ENCODE results near the gene RAB8A. TPM values are rescaled to one million over a fixed set of nuclear protein-coding genes. Genes with fewer than 3 reads are reported as not detected.

RAB8A gene
- total and polyA plus RNA-seq, 2 experiments from 2014 or later = 53.1 to 59.5 TPM

DNA sequence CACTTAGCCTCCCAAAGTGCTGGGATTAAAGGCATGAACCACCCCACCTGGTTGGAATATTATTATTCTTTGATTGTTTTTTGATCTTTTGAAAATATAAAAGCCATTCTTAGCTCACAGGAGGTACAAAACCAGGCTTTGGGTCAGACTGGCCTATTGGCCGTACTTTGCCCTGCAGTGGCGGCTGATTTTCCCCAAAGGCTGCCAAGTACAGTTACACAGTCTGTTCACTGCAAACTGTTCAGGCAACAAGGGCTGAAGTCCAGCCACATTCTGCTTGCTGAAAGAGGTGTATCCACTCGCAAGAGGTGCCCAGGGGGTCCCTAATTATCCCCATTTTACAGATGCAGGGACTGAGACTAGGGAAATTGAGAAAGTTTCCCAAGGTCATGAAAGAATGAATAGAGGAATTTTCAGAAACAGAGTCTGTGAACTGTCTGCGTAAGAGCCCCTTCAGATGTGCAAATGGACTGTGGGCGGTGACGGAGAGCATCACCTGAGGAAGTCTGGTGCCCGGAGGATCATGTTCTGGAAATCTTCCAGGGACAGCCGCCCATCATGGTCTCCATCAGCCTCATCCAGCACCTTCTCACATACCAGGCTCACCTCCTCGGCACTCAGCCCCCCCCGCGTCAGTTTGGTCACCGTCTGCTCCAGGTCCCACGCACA is 52.7 kb downstream of the RAB8A start:
- TF ChIP-seq CREB1 (CRISPR knock-in tag; IDR thresholded peaks at IDR 0.05; ENCODE audit: low read depth) (no peak), STAT1 (IDR thresholded peaks at IDR 0.05; ENCODE audit: unreplicated experiment) (no peak), JUNB (IDR thresholded peaks at IDR 0.05; ENCODE audit: unreplicated experiment) (no peak), NANOG (IDR thresholded peaks at IDR 0.05; ENCODE audit: borderline replicate concordance) (no peak), EZH2 (IDR thresholded peaks at IDR 0.05; ENCODE audit: low read depth, unreplicated experiment) (no peak), ETS1 (IDR thresholded peaks at IDR 0.05) (no peak), POLR2AphosphoS5 (IDR thresholded peaks at IDR 0.05; ENCODE audit: low read depth) (no peak), ZNF114 (CRISPR knock-in tag; IDR thresholded peaks at IDR 0.05) (no peak), EZH2phosphoT487 (IDR thresholded peaks at IDR 0.05; ENCODE audit: unreplicated experiment) (no peak), ZNF331 (CRISPR knock-in tag; IDR thresholded peaks at IDR 0.05; ENCODE audit: low read depth) (no peak)
- TF ChIP-seq, protein P1, sequence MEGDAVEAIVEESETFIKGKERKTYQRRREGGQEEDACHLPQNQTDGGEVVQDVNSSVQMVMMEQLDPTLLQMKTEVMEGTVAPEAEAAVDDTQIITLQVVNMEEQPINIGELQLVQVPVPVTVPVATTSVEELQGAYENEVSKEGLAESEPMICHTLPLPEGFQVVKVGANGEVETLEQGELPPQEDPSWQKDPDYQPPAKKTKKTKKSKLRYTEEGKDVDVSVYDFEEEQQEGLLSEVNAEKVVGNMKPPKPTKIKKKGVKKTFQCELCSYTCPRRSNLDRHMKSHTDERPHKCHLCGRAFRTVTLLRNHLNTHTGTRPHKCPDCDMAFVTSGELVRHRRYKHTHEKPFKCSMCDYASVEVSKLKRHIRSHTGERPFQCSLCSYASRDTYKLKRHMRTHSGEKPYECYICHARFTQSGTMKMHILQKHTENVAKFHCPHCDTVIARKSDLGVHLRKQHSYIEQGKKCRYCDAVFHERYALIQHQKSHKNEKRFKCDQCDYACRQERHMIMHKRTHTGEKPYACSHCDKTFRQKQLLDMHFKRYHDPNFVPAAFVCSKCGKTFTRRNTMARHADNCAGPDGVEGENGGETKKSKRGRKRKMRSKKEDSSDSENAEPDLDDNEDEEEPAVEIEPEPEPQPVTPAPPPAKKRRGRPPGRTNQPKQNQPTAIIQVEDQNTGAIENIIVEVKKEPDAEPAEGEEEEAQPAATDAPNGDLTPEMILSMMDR (conservative IDR thresholded peaks at IDR 0.05; ENCODE audit: low read depth in 2 of 2) = no peak
- TF ChIP-seq, protein P2, sequence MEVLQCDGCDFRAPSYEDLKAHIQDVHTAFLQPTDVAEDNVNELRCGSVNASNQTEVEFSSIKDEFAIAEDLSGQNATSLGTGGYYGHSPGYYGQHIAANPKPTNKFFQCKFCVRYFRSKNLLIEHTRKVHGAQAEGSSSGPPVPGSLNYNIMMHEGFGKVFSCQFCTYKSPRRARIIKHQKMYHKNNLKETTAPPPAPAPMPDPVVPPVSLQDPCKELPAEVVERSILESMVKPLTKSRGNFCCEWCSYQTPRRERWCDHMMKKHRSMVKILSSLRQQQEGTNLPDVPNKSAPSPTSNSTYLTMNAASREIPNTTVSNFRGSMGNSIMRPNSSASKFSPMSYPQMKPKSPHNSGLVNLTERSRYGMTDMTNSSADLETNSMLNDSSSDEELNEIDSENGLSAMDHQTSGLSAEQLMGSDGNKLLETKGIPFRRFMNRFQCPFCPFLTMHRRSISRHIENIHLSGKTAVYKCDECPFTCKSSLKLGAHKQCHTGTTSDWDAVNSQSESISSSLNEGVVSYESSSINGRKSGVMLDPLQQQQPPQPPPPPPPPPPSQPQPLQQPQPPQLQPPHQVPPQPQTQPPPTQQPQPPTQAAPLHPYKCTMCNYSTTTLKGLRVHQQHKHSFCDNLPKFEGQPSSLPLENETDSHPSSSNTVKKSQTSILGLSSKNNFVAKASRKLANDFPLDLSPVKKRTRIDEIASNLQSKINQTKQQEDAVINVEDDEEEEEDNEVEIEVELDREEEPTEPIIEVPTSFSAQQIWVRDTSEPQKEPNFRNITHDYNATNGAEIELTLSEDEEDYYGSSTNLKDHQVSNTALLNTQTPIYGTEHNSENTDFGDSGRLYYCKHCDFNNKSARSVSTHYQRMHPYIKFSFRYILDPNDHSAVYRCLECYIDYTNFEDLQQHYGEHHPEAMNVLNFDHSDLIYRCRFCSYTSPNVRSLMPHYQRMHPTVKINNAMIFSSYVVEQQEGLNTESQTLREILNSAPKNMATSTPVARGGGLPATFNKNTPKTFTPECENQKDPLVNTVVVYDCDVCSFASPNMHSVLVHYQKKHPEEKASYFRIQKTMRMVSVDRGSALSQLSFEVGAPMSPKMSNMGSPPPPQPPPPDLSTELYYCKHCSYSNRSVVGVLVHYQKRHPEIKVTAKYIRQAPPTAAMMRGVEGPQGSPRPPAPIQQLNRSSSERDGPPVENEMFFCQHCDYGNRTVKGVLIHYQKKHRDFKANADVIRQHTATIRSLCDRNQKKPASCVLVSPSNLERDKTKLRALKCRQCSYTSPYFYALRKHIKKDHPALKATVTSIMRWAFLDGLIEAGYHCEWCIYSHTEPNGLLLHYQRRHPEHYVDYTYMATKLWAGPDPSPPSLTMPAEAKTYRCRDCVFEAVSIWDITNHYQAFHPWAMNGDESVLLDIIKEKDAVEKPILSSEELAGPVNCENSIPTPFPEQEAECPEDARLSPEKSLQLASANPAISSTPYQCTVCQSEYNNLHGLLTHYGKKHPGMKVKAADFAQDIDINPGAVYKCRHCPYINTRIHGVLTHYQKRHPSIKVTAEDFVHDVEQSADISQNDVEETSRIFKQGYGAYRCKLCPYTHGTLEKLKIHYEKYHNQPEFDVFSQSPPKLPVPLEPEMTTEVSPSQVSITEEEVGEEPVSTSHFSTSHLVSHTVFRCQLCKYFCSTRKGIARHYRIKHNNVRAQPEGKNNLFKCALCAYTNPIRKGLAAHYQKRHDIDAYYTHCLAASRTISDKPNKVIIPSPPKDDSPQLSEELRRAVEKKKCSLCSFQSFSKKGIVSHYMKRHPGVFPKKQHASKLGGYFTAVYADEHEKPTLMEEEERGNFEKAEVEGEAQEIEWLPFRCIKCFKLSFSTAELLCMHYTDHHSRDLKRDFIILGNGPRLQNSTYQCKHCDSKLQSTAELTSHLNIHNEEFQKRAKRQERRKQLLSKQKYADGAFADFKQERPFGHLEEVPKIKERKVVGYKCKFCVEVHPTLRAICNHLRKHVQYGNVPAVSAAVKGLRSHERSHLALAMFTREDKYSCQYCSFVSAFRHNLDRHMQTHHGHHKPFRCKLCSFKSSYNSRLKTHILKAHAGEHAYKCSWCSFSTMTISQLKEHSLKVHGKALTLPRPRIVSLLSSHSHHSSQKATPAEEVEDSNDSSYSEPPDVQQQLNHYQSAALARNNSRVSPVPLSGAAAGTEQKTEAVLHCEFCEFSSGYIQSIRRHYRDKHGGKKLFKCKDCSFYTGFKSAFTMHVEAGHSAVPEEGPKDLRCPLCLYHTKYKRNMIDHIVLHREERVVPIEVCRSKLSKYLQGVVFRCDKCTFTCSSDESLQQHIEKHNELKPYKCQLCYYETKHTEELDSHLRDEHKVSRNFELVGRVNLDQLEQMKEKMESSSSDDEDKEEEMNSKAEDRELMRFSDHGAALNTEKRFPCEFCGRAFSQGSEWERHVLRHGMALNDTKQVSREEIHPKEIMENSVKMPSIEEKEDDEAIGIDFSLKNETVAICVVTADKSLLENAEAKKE (CRISPR knock-in tag; IDR thresholded peaks at IDR 0.05) = no peak
- TF ChIP-seq, protein P3, sequence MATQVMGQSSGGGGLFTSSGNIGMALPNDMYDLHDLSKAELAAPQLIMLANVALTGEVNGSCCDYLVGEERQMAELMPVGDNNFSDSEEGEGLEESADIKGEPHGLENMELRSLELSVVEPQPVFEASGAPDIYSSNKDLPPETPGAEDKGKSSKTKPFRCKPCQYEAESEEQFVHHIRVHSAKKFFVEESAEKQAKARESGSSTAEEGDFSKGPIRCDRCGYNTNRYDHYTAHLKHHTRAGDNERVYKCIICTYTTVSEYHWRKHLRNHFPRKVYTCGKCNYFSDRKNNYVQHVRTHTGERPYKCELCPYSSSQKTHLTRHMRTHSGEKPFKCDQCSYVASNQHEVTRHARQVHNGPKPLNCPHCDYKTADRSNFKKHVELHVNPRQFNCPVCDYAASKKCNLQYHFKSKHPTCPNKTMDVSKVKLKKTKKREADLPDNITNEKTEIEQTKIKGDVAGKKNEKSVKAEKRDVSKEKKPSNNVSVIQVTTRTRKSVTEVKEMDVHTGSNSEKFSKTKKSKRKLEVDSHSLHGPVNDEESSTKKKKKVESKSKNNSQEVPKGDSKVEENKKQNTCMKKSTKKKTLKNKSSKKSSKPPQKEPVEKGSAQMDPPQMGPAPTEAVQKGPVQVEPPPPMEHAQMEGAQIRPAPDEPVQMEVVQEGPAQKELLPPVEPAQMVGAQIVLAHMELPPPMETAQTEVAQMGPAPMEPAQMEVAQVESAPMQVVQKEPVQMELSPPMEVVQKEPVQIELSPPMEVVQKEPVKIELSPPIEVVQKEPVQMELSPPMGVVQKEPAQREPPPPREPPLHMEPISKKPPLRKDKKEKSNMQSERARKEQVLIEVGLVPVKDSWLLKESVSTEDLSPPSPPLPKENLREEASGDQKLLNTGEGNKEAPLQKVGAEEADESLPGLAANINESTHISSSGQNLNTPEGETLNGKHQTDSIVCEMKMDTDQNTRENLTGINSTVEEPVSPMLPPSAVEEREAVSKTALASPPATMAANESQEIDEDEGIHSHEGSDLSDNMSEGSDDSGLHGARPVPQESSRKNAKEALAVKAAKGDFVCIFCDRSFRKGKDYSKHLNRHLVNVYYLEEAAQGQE (IDR thresholded peaks at IDR 0.05; ENCODE audit: unreplicated experiment) = no peak
- Histone ChIP-seq H2AFZ (no peak overlapping the region), H3K4me3 (no peak overlapping the region), H3F3A (replicated peaks; ENCODE audit: low read depth) (no peaks in the 10 kb centered on the region), H3K36me3 (ENCODE audit: insufficient read depth) (no peaks in the 10 kb centered on the region), H3K27me3 (ENCODE audit: insufficient read depth) (no peaks in the 10 kb centered on the region), H4K20me1 (replicated peaks; ENCODE audit: insufficient read depth) (no peaks in the 10 kb centered on the region), H3K9me2 (ENCODE audit: insufficient read depth) (no peaks in the 10 kb centered on the region), H3K27ac (ENCODE audit: low read depth) (no peak overlapping the region), H3K79me2 (replicated peaks; ENCODE audit: insufficient read depth) (no peaks in the 10 kb centered on the region), H3K4me1 (ENCODE audit: insufficient read depth) (no peaks in the 10 kb centered on the region), H3K4me2 (no peak overlapping the region)
- Mint-ChIP-seq H3K27ac (no peak overlapping the region), H3K36me3 (ENCODE audit: low read depth) (peaks cover 3% of the 10 kb centered on the region; the same call in 1 of the 3 replicates), H3K27me3 (ENCODE audit: insufficient read depth, low read depth, poor library complexity) (no peaks in the 10 kb centered on the region), H3K4me3 (no peak overlapping the region), H3K9me3 (peaks cover 24% of the 10 kb centered on the region), H3K4me1 (no peaks in the 10 kb centered on the region)
- DNase-seq (ENCODE audit: low spot score) = no peak
- no peak for ATAC-seq

All from GM23338 (cell line).